HepG2 (cell line): Measurements from ENCODE around the gene ZBP1. TPM values are rescaled to one million over a fixed set of nuclear protein-coding genes. Genes with fewer than 3 reads are reported as not detected.

Experiments
- ATAC-seq: fragments of 200-7000 bp; cut with Tn5 transposase; 3 replicates; pipeline ENCODE4 v1.9.1; 2020; ENCODE audit warnings: mild to moderate bottlenecking, moderate library complexity
- BruUV-seq: library from RNA; stranded (reverse); fragments of 400-500 nt; replicated peaks from 2 replicates; lab custom pipeline; 2021; lab: Mats Ljungman, UMichigan
- CTCF ChIA-PET: fragments of 300-600 bp; formaldehyde crosslinking; extraction: SDS; loops from one replicate; lab custom pipeline; 2021; ENCODE audit warnings: low total read pairs, inconsistent platforms, low intra/inter-chr PET ratio; lab: Yijun Ruan, JAX
- POLR2A ChIA-PET: fragments of 350-600 bp; sonication (Branson Sonifier 250); formaldehyde crosslinking; loops from one replicate; lab custom pipeline; 2020; ENCODE audit warnings: antibody characterized with exemption, inconsistent platforms; lab: Yijun Ruan, JAX
- DNase-seq: peaks from one replicate; pipeline ENCODE4 v3.0.0-alpha.2; 2015; ENCODE audit warnings: low spot score
- FAIRE-seq: peaks from 3 replicates; lab custom pipeline; 2011; peaks lifted over from hg19 to GRCh38; lab: Jason Lieb, UNC
- H2AFZ ChIP-seq: one replicate; pipeline ENCODE4 v1.6.1; 2011; ENCODE audit warnings: low read length, inconsistent platforms
- H3K27ac ChIP-seq: fragments of 300-600 bp; 3 replicates; pipeline ENCODE4 v1.8.0; 2011; ENCODE audit warnings: mixed run types, mild to moderate bottlenecking, mixed read lengths, low read length, inconsistent platforms; ENCODE audit not compliant: insufficient read depth; ENCODE audit errors: extremely low read length
- H3K27me3 ChIP-seq, 2 experiments: fragments of 200-600 bp in 1 of 2; 2 replicates in 1 of 2; 3 replicates in 1 of 2; pipeline versions ENCODE4 v1.6.0 to v1.8.0; 2011; ENCODE audit warnings: low read length in 2 of 2, mild to moderate bottlenecking in 2 of 2, moderate library complexity in 2 of 2, inconsistent platforms in 1 of 2; ENCODE audit not compliant: insufficient read depth in 2 of 2, control insufficient read depth in 1 of 2
- H3K36me3 ChIP-seq, 2 experiments: fragments of 200-600 bp in 1 of 2; replicated peaks in 1 of 2; 2 replicates in 1 of 2; 3 replicates in 1 of 2; pipeline versions ENCODE4 v1.5.1 to v1.8.0; 2011; ENCODE audit warnings: low read length in 2 of 2, inconsistent platforms in 1 of 2; ENCODE audit not compliant: insufficient read depth in 2 of 2, control insufficient read depth in 1 of 2
- H3K4me1 ChIP-seq: 2 replicates; pipeline ENCODE4 v1.5.1; 2012; ENCODE audit warnings: low read length, inconsistent platforms; ENCODE audit not compliant: insufficient read depth
- H3K4me2 ChIP-seq: 2 replicates; pipeline ENCODE4 v1.6.0; 2011; ENCODE audit warnings: low read depth, low read length, inconsistent platforms
- H3K4me3 ChIP-seq, 3 experiments: fragments of 200-600 bp in 1 of 3; sonication (generic), shearing (Covaris generic) in 1 of 3; replicated peaks in 1 of 3; 2 replicates each; pipeline ENCODE4 v1.5.1; 2011 to 2016; ENCODE audit warnings: low read length in 3 of 3, inconsistent platforms in 2 of 3, low read depth in 2 of 3, mild to moderate bottlenecking in 2 of 3, control low read depth in 1 of 3, mixed read lengths in 1 of 3; ENCODE audit not compliant: insufficient read depth in 1 of 3
- H3K79me2 ChIP-seq: one replicate; pipeline ENCODE4 v1.6.1; 2011; ENCODE audit warnings: low read length, inconsistent platforms; ENCODE audit not compliant: insufficient read depth
- H3K9ac ChIP-seq: 2 replicates; pipeline ENCODE4 v1.6.0; 2011; ENCODE audit warnings: mild to moderate bottlenecking, low read depth, low read length, inconsistent platforms; ENCODE audit not compliant: insufficient read depth
- H3K9me3 ChIP-seq: 2 replicates; pipeline ENCODE4 v1.5.1; 2012; ENCODE audit warnings: mild to moderate bottlenecking, low read length
- H4K20me1 ChIP-seq: 2 replicates; pipeline ENCODE4 v1.6.0; 2011; ENCODE audit warnings: inconsistent platforms, mild to moderate bottlenecking, low read length, moderate library complexity; ENCODE audit not compliant: insufficient read depth
- SCMH1 ChIP-seq: sonication (generic); formaldehyde crosslinking; IDR thresholded peaks from 2 replicates; pipeline ENCODE4 v1.9.0; 2021; ENCODE audit warnings: missing genetic modification reagents, mild to moderate bottlenecking, borderline replicate concordance
- SSRP1 ChIP-seq: IDR thresholded peaks from 2 replicates; pipeline ENCODE4 v1.6.1; 2016; ENCODE audit warnings: control low read depth
- TAF15 ChIP-seq: fragments of 200-400 bp; formaldehyde crosslinking; IDR thresholded peaks from one replicate; pipeline ENCODE4 v1.6.1; 2018; ENCODE audit warnings: mild to moderate bottlenecking, low read depth, low read length; ENCODE audit not compliant: poor library complexity, severe bottlenecking
- ZNF616 ChIP-seq: sonication (generic); formaldehyde crosslinking; IDR thresholded peaks from 2 replicates; pipeline ENCODE4 v1.5.0; 2020; ENCODE audit warnings: low read depth, mild to moderate bottlenecking, missing genetic modification reagents
- ZNF703 ChIP-seq: sonication (generic); formaldehyde crosslinking; IDR thresholded peaks from 2 replicates; pipeline ENCODE4 v1.5.1; 2020; ENCODE audit warnings: missing genetic modification reagents, mild to moderate bottlenecking, moderate library complexity, borderline replicate concordance
- WGBS: methylation state at CpG from one replicate; pipeline ENCODE4 v1.1.6; 2017; ENCODE audit warnings: low lambda C conversion rate; 5-methylcytosine and 5-hydroxymethylcytosine counted together
- in situ Hi-C: cut with HindIII; loops from 2 replicates; pipeline ENCODE4 v1.10.0; 2017; ENCODE audit warnings: low pct_unique_long_range_greater_than_20kb; ENCODE audit not compliant: extremely low pct_ligation_motif_present
- intact Hi-C: fragments of 100-400 bp; cut with micrococcal nuclease; formaldehyde crosslinking; loops from one replicate; pipeline ENCODE4 v1.10.0; 2022; ENCODE audit not compliant: unreplicated experiment
- polyA plus RNA-seq, 8 experiments: library from polyadenylated mRNA; depleted of rRNA in 3 of 8; stranded (reverse) in 7 of 8; unstranded in 1 of 8; fragments of >200 nt; fragmentation: Illumina TruSeq in 4 of 8; extraction: Trizol in 4 of 8; gene quantifications; 2 replicates each; pipeline versions ENCODE4 v1.2.1 to v1.2.3, GENCODE V29; 2011 to 2016; ENCODE audit warnings: low read depth in 4 of 8, missing spikeins in 1 of 8, mixed read lengths in 1 of 8; ENCODE audit not compliant: insufficient read depth in 1 of 8
- total RNA-seq, 5 experiments: library from RNA; depleted of rRNA; stranded (reverse); fragments of >200 nt; fragmentation: Illumina TruSeq; extraction: Trizol; gene quantifications; 2 replicates each; pipeline ENCODE4 v1.2.3, GENCODE V29; 2016; ENCODE audit warnings: low read depth in 1 of 5
- TF ChIP-seq, protein P1 (sequence below): sonication (generic); formaldehyde crosslinking; IDR thresholded peaks from 2 replicates; pipeline ENCODE4 v1.4.0; 2020; ENCODE audit warnings: missing genetic modification reagents, borderline replicate concordance
- TF ChIP-seq, protein P2 (sequence below): sonication (generic); formaldehyde crosslinking; conservative IDR thresholded peaks from 2 replicates; pipeline ENCODE4 v1.4.0; 2020; ENCODE audit warnings: mild to moderate bottlenecking, missing genetic modification reagents, moderate library complexity
- TF ChIP-seq, protein P3 (sequence below): IDR thresholded peaks from 2 replicates; pipeline ENCODE4 v1.6.1; 2012; ENCODE audit warnings: low read length, improper control_type of control experiment

Gene ZBP1
- total and polyA plus RNA-seq, 2 of the 13 experiments (the other 11 are each of a cell fraction or from before 2014, with no cell fraction given) = not detected

DNA sequence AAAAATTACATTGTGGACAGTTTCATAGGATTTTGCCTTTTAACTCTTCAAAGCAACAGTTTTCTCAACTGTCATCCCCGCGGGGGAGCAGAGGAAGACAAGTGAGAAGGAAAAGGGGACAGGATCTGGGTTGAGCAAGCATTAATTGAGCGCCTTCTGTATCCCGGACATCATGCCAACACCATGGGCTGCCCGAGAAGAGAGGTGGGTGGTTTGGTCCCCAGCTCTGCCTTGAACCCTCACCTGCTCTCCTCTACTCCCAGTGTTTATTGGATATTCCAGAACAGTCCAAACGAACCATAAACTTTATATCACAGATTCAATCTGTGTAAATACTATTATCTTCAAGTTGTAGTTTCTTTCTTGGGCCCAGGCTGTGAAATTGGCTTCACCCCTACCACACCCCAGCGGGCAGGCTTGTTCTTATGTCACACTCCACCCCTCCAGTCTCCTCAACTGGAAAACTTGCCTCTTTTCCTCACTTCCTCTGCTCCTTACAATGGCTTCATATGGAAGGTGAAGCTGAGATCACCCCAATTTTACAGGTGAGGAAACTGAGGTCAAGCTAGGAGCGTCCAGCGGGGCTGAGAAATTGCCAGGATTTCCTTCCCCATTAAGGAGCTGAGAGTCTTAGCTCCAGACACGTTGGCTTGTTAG, 53.3 kb downstream of the ZBP1 start (continued):
- TF ChIP-seq, protein P1, sequence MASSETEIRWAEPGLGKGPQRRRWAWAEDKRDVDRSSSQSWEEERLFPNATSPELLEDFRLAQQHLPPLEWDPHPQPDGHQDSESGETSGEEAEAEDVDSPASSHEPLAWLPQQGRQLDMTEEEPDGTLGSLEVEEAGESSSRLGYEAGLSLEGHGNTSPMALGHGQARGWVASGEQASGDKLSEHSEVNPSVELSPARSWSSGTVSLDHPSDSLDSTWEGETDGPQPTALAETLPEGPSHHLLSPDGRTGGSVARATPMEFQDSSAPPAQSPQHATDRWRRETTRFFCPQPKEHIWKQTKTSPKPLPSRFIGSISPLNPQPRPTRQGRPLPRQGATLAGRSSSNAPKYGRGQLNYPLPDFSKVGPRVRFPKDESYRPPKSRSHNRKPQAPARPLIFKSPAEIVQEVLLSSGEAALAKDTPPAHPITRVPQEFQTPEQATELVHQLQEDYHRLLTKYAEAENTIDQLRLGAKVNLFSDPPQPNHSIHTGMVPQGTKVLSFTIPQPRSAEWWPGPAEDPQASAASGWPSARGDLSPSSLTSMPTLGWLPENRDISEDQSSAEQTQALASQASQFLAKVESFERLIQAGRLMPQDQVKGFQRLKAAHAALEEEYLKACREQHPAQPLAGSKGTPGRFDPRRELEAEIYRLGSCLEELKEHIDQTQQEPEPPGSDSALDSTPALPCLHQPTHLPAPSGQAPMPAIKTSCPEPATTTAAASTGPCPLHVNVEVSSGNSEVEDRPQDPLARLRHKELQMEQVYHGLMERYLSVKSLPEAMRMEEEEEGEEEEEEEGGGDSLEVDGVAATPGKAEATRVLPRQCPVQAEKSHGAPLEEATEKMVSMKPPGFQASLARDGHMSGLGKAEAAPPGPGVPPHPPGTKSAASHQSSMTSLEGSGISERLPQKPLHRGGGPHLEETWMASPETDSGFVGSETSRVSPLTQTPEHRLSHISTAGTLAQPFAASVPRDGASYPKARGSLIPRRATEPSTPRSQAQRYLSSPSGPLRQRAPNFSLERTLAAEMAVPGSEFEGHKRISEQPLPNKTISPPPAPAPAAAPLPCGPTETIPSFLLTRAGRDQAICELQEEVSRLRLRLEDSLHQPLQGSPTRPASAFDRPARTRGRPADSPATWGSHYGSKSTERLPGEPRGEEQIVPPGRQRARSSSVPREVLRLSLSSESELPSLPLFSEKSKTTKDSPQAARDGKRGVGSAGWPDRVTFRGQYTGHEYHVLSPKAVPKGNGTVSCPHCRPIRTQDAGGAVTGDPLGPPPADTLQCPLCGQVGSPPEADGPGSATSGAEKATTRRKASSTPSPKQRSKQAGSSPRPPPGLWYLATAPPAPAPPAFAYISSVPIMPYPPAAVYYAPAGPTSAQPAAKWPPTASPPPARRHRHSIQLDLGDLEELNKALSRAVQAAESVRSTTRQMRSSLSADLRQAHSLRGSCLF (CRISPR knock-in tag) = no peak

DNA sequence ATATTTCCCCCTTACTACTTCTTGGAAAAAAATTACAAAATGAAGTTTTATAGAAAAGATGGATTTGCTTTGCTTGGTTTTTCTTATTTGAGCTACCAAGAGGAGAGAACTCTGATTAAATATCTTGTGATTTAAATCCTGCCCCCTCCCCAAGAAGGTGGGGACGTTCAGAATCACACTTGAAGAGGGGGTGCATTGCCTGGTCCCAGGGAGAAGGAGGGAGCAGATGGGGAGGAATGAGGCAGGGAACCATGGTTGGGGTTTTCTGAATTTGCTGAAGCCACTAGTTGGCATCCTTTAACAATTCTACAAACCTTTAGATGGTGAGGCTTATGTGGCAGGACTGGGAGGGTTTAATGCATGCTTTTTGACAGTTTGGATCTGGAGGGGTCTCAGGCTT, 53.8 kb downstream of the ZBP1 start:
- Histone ChIP-seq H3K36me3 (peaks cover 0 to 22% of the 10 kb centered on the region in 2 experiments; a peak in 2 of 5 replicates), H3K9ac (no peak overlapping the region), H3K79me2 (peaks cover 10% of the 10 kb centered on the region), H3K27me3 (peaks cover 0 to 4% of the 10 kb centered on the region in 2 experiments; a peak in 3 of 5 replicates), H3K4me2 (no peak overlapping the region), H2AFZ (no peak overlapping the region), H3K9me3 (no peaks in the 10 kb centered on the region), H4K20me1 (no peaks in the 10 kb centered on the region; the same call in 1 of the 2 replicates), H3K4me1 (peaks cover 91% of the 10 kb centered on the region), H3K27ac (no peak overlapping the region), H3K4me3 (no peak overlapping the region)
- CTCF ChIA-PET = no interaction called here
- no peak for FAIRE-seq
- intact Hi-C loops (no loop called here), in situ Hi-C loops (no loop called here)
- 43% methylated on average over 1 of the region's 1 CpG for WGBS
- DNase-seq = no peak
- no TSS peak for BruUV-seq
- ATAC-seq = no peak
- POLR2A ChIA-PET = interaction anchor here (1.3 to 4.9 kb wide), 2 partner anchors 12 to 39 kb away, joined by 3 to 26 read pairs; no protein-coding TSS in a partner anchor
- TF ChIP-seq SCMH1 (CRISPR knock-in tag) (no peak), SSRP1 (CRISPR knock-in tag) (peak; percentile 10; the same call in 1 of the 2 replicates), ZNF703 (CRISPR knock-in tag) (no peak), ZNF616 (CRISPR knock-in tag) (no peak), TAF15 (no peak)
- TF ChIP-seq, protein P2, sequence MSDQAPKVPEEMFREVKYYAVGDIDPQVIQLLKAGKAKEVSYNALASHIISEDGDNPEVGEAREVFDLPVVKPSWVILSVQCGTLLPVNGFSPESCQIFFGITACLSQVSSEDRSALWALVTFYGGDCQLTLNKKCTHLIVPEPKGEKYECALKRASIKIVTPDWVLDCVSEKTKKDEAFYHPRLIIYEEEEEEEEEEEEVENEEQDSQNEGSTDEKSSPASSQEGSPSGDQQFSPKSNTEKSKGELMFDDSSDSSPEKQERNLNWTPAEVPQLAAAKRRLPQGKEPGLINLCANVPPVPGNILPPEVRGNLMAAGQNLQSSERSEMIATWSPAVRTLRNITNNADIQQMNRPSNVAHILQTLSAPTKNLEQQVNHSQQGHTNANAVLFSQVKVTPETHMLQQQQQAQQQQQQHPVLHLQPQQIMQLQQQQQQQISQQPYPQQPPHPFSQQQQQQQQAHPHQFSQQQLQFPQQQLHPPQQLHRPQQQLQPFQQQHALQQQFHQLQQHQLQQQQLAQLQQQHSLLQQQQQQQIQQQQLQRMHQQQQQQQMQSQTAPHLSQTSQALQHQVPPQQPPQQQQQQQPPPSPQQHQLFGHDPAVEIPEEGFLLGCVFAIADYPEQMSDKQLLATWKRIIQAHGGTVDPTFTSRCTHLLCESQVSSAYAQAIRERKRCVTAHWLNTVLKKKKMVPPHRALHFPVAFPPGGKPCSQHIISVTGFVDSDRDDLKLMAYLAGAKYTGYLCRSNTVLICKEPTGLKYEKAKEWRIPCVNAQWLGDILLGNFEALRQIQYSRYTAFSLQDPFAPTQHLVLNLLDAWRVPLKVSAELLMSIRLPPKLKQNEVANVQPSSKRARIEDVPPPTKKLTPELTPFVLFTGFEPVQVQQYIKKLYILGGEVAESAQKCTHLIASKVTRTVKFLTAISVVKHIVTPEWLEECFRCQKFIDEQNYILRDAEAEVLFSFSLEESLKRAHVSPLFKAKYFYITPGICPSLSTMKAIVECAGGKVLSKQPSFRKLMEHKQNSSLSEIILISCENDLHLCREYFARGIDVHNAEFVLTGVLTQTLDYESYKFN (CRISPR knock-in tag) = no peak
- TF ChIP-seq, protein P3, sequence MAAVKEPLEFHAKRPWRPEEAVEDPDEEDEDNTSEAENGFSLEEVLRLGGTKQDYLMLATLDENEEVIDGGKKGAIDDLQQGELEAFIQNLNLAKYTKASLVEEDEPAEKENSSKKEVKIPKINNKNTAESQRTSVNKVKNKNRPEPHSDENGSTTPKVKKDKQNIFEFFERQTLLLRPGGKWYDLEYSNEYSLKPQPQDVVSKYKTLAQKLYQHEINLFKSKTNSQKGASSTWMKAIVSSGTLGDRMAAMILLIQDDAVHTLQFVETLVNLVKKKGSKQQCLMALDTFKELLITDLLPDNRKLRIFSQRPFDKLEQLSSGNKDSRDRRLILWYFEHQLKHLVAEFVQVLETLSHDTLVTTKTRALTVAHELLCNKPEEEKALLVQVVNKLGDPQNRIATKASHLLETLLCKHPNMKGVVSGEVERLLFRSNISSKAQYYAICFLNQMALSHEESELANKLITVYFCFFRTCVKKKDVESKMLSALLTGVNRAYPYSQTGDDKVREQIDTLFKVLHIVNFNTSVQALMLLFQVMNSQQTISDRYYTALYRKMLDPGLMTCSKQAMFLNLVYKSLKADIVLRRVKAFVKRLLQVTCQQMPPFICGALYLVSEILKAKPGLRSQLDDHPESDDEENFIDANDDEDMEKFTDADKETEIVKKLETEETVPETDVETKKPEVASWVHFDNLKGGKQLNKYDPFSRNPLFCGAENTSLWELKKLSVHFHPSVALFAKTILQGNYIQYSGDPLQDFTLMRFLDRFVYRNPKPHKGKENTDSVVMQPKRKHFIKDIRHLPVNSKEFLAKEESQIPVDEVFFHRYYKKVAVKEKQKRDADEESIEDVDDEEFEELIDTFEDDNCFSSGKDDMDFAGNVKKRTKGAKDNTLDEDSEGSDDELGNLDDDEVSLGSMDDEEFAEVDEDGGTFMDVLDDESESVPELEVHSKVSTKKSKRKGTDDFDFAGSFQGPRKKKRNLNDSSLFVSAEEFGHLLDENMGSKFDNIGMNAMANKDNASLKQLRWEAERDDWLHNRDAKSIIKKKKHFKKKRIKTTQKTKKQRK = 0 out of 2 replicates have a peak, but pooled peaks have one; percentile 11
